Adipose tissue (tissue), 3 donors: Measurements from ENCODE around the gene CADM2. TPM values are rescaled to one million over a fixed set of nuclear protein-coding genes. Genes with fewer than 3 reads are reported as not detected.

Experiments used
- H3K27ac ChIP-seq: one replicate; pipeline ENCODE4 v1.5.1; 2013; ENCODE audit warnings: low read depth, low read length
- WGBS, 3 donors: extraction: QIAGEN DNeasy Blood & Tissue Kit; methylation state at CpG; one replicate each; pipeline ENCODE4 v1.1.7; 2013; 5-methylcytosine and 5-hydroxymethylcytosine counted together
- polyA plus RNA-seq, 3 donors: library from polyadenylated mRNA; stranded (reverse); fragments of 200-250 nt; gene quantifications; one replicate each; pipeline ENCODE4 v1.2.3, GENCODE V29; 2013
- donor health status: healthy with polysubstance abuse.
- donor health status: Bipolar disorder and iron deficiency.
- donor health status: healthy.

The CADM2 gene
- polyA plus RNA-seq, 3 donors = 0.22 to 2.5 (median 0.34) TPM

GRCh38 chr3:85560088-85560785 lies 601.4 kb downstream of the CADM2 start:
- WGBS, 3 donors = 46 to 53% (median 52%) methylated on average over 7 of the region's 7 CpGs
- no peak overlapping the region for H3K27ac ChIP-seq

GRCh38 chr3:85567071-85567676 lies 608.4 kb downstream of the CADM2 start:
- WGBS, 3 donors = 4 to 18% (median 4%) methylated on average over 5 of the region's 5 CpGs
- H3K27ac ChIP-seq = no peak overlapping the region

DNA sequence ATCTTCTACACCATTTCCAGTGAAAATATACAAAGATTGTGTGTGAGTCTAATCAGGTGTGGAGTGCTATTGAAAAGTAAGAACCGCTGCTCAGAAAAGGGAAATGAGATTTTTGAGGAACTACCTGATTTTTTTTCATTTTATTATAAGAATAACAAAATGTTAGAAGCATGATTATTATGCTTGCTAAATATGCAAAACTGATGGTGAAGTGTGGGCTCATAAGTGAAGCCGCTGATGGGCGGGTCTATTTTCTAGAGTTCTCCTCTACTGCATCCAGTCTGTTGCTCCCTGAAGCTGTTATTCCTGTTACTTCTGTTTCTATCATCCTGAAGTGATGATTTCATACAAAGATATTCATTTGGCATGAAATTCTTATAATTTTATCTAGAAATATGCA lies 612.0 kb downstream of the CADM2 start:
- no peak overlapping the region for H3K27ac ChIP-seq
- 74 to 86% (median 74%) methylated on average over 3 of the region's 3 CpGs for WGBS, 3 donors

DNA sequence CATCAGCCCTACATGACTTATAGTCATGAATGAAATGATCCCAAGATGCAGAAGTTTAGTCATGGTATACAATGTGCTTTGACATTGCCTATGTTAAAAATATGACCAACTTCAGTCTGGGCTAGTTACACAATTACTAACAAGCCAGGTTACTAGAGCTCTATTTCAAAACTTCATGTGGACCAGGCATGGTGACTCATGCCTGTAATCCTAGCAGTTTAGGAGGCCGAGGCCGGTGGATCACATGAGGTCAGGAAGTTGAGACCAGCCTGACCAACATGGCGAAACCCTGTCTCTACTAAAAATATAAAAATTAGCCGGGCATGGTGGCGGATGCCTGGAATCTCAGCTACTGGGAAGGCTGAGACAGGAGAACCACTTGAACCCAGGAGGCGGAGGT lies 613.0 kb downstream of the CADM2 start:
- H3K27ac ChIP-seq = no peak overlapping the region
- 73 to 96% (median 86%) methylated on average over 6 of the region's 6 CpGs for WGBS, 3 donors

- no peak overlapping the region for H3K27ac ChIP-seq
- 44 to 71% (median 70%) methylated on average over 4 of the region's 4 CpGs for WGBS, 3 donors
Observed at GRCh38 chr3:85572426-85572825, 613.6 kb downstream of the CADM2 start.

DNA sequence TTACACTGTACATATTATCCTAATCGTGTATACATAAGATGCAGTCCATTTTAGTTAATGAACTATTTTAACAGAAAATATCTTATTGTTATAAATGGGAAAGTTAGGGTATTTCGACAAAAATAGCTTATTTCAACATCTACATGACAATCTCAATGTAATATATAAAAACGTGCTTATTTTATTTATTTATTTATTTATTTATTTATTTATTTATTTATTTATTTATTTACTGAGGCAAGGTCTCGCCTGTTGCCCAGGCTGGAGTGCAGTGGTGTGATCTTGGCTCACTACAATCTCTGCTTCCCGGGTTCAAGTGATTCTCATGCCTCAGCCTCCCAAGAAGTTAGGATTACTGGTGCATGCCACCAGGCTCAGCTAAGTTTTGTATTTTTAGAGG lies 614.2 kb downstream of the CADM2 start:
- no peak overlapping the region for H3K27ac ChIP-seq
- WGBS, 3 donors = 79 to 85% (median 82%) methylated on average over 5 of the region's 5 CpGs

DNA sequence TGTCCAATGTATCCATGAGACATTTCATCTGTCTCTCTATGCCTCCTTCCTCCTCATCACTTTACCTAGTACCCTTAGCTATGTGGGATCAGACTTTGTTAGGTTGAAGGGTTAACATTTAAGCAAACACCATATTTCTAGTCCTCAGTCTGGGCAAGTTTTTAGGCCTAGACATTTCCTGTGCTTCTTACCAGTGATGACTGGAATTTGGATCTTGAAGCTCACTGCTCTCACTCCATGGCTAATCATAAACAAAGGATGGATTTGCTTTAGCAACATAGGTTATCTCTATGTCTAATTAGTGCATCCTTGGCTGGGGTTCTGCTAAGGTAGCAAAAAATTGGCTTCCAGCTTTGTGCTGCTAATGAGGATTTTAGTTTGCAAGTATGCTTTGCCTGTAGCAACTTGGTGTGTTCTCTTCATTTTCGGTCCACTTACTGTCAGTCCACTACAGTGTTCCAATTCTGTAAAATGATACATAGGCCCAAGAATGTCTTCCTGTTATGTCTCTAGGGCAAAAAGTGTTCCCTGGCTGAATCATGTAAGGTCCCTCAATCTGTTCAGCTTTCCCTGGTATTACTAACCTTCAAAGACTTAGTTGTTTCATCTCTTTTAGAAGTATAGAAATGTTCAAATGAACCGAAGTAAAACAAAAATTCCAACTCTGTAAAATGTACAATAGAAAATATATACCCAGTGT lies 615.4 kb downstream of the CADM2 start:
- H3K27ac ChIP-seq = no peak overlapping the region
- WGBS, 3 donors = 76 to 77% (median 77%) methylated on average over 2 of the region's 2 CpGs

- no peak overlapping the region for H3K27ac ChIP-seq
- 12 to 20% (median 14%) methylated on average over 4 of the region's 4 CpGs for WGBS, 3 donors
Observed at GRCh38 chr3:85576091-85576690, 617.4 kb downstream of the CADM2 start.

- no peak overlapping the region for H3K27ac ChIP-seq
- 79 to 87% (median 85%) methylated on average over 4 of the region's 4 CpGs for WGBS, 3 donors
Observed at GRCh38 chr3:85576697-85577200, 618.0 kb downstream of the CADM2 start.

- H3K27ac ChIP-seq = no peak overlapping the region
- 76 to 84% (median 81%) methylated on average over 7 of the region's 7 CpGs for WGBS, 3 donors
Observed at GRCh38 chr3:85584779-85585356, 626.1 kb downstream of the CADM2 start.

DNA sequence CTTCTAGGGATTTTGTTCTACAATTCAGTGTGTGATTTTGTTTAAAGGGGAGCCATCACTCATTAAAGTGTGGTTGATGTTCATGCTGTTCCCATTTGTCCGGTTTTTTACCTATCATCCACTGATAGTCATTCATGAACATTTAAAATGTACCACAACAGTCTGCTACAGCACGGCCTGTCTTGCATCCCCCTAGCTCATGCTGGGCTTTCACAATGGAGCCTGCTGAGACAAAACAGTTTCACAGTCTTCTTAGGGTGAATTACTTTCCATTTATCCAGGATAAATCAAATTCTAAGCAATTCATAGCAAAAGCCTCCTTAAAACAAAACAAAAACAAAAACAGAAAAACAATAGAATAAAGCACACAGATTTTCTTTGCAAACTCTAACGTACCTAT lies 627.2 kb downstream of the CADM2 start:
- H3K27ac ChIP-seq = no peak overlapping the region
- 65 to 71% (median 69%) methylated on average over 3 of the region's 3 CpGs for WGBS, 3 donors

DNA sequence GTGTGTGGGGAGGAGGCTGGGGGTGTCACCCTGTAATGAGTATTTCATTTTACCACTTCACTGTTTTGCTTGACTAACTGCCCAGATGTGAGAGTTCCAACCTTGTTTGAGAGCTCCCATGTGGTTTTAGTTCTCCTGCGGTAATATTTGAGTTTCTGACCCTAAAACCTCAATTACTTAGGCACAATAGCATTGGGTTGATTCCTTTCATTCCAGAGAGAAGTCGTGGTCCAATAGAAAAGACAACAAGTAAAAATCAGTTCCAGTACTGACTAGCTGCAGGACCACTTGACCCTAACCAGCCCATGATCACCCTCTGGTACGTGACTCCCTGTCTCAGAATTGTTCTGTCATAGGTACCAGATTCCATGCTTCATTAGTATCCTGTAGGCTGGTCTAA lies 630.4 kb downstream of the CADM2 start:
- H3K27ac ChIP-seq = no peak overlapping the region
- WGBS, 3 donors = 70 to 82% (median 73%) methylated on average over 3 of the region's 3 CpGs

DNA sequence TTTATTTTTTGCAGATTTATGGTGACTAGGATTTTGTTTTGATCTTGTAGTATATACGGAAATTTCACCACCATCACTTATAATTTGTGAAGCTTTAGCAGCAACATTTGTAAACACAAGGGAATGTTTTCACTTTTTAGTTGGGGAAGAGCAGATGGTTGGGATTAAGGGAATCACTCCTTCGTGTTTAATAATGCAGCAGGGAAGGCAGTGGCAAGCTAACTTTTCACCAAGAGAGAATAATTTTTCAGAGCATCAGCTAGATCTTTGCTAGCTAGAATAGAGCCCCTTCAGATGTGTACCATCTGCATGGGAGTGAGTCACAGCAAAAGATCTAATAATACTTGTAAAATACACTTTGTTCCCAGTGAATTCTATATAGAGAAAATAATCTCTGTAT lies 632.7 kb downstream of the CADM2 start:
- H3K27ac ChIP-seq = no peak overlapping the region
- 54 to 73% (median 57%) methylated on average over 2 of the region's 2 CpGs for WGBS, 3 donors

DNA sequence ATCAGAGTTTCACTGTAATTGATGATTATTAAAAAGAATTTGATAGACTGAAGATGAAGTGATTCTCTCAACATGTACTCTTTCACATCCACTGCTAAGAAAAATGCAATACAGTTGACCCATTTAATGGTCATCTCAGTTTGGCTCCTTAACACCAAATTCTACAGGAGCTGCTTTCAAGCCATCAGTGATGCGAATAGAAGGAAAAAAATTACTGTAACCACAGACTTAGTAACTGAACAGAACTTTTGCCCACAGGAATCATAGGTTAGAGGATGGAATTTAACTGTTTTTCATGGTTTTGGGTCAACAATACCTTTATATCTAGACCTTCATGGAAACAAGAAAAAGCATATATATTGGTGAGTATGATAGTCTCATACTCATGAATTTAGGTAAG lies 633.5 kb downstream of the CADM2 start:
- WGBS, 3 donors = 87 to 89% (median 87%) methylated on average over 1 of the region's 1 CpG
- H3K27ac ChIP-seq = no peak overlapping the region

DNA sequence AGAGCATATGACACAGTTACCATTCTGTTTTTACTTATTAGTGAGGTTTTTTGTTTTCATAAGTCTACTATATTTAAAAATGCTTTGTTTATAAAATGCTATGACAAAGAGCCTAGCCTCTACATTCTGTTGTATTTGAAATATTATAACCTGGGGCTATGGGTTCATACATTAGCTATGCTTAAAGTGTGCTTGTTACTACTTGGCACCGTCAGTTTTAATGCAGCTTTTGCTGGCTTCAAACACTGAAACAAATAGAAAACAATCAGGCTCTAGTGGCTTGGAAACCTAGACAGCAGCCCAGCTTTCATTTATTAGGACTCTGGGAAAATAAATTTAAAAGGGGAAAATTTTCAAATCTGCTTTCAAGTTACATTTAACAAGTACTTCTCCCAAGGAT lies 635.9 kb downstream of the CADM2 start:
- 72 to 81% (median 72%) methylated on average over 1 of the region's 1 CpG for WGBS, 3 donors
- no peak overlapping the region for H3K27ac ChIP-seq

DNA sequence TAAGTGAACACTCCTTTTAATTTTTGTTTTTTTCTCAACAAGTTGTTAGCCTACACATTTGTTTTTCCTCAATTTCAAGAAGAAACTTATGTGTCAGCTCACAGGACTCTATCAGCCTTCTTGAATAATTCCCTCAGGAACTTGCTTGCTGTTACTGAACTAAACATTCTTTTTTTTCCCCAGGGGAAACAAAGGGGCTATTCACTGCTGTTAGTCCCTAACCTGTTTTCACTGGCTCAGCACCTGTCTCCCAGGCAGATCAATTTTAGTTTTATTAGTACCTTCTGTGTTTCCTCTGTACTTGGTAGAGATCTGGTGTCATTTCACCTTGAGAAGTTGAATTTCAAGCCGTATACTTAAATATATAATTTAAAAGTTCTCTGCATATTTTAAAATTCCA lies 644.6 kb downstream of the CADM2 start:
- WGBS, 3 donors = 24 to 80% (median 77%) methylated on average over 1 of the region's 1 CpG
- H3K27ac ChIP-seq = no peak overlapping the region

DNA sequence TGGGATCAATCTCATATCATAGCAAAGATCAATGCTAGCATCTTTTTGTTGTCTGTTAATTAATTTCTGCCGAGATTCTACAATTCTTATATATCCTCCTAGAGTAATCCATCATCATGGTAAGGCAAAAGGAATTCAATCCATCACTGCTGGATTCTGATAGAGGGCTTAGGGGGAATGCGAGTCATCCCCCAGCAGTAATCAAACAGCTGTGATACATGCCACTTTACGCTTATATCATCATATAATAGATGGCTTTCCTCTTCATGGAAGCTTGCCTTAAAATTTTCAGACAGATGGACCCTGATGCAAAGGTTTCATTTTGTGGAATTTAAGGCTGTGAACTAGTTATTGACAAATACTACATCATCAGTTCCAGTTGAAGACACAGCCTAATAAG lies 645.9 kb downstream of the CADM2 start:
- WGBS, 3 donors = 73 to 87% (median 75%) methylated on average over 3 of the region's 3 CpGs
- no peak overlapping the region for H3K27ac ChIP-seq

GRCh38 chr3:85605066-85605465 lies 646.3 kb downstream of the CADM2 start:
- WGBS, 3 donors = 77 to 84% (median 83%) methylated on average over 2 of the region's 2 CpGs

GRCh38 chr3:85626662-85627061 lies 667.9 kb downstream of the CADM2 start:
- WGBS, 3 donors = 32 to 36% (median 36%) methylated on average over 2 of the region's 2 CpGs
- H3K27ac ChIP-seq = no peak overlapping the region

More at GRCh38 chr3:85605066-85605465, 646.3 kb downstream of the CADM2 start:
- no peak overlapping the region for H3K27ac ChIP-seq
